Mucosa of descending colon (tissue), 3 donors: ENCODE measurements around the gene CCDC57. TPM values are rescaled to one million over a fixed set of nuclear protein-coding genes. Genes with fewer than 3 reads are reported as not detected.

Experiments used
- ATAC-seq: fragments of 200-7000 bp; cut with Tn5 transposase; one replicate; pipeline ENCODE4 v1.9.1; 2020; ENCODE audit warnings: mild to moderate bottlenecking, moderate library complexity
- DNase-seq, 3 donors: peaks; one replicate each; pipeline ENCODE4 v3.0.0-alpha.2; 2020
- H3K36me3 ChIP-seq: fragments of 200-600 bp; one replicate; pipeline ENCODE4 v1.8.0; 2021; ENCODE audit warnings: low read depth, mild to moderate bottlenecking
- H3K4me1 ChIP-seq: fragments of 200-600 bp; one replicate; pipeline ENCODE4 v1.8.0; 2021; ENCODE audit warnings: low read depth, mild to moderate bottlenecking
- H3K4me3 ChIP-seq: fragments of 200-600 bp; one replicate; pipeline ENCODE4 v1.8.0; 2021; ENCODE audit warnings: mild to moderate bottlenecking
- H3K9me3 ChIP-seq: fragments of 200-600 bp; one replicate; pipeline ENCODE4 v1.8.0; 2021; ENCODE audit warnings: mild to moderate bottlenecking
- CTCF ChIP-seq: fragments of 200-600 bp; IDR thresholded peaks from one replicate; pipeline ENCODE4 v1.8.0; 2022; ENCODE audit warnings: antibody characterized with exemption, mild to moderate bottlenecking
- intact Hi-C, 2 donors: fragments of 100-400 bp; cut with DNase I in 1 of 2; cut with micrococcal nuclease in 1 of 2; formaldehyde crosslinking; loops; one replicate each; pipeline versions ENCODE4 v1.11.0 to v1.11.1; 2022; cut with DNase I, micrococcal nuclease
- total RNA-seq, 3 donors: library from RNA; stranded (reverse); fragmentation: NEBNext Ultra II Directional in 2 of 3; extraction: Animal tissue kit (Norgen Biotek cat#: 25700) in 2 of 3; gene quantifications; one replicate each; pipeline versions ENCODE4 v1.2.1 to v1.2.4, GENCODE V29; 2021 to 2023
- donor health status: DM: no; HTN: no; CAD: no; lungs with moderate emphysema.
- donor health status: DM: no; HTN: no; CAD: no.
- donor health status: DM: no; HTN: yes; CAD: no.

The CCDC57 gene
- total RNA-seq, 3 donors from 2014 or later = 41.3 to 46.3 (median 45.4) TPM

GRCh38 chr17:82110298-82110697 is 102.3 kb downstream of the CCDC57 start:
- no peak overlapping the region for H3K4me3 ChIP-seq
- intact Hi-C loops = no loop called here
- no peak for TF ChIP-seq CTCF
- ATAC-seq (no peak), DNase-seq (no peak)
- peaks cover 17% of the 10 kb centered on the region for H3K4me1 ChIP-seq
- H3K36me3 ChIP-seq = no peaks in the 10 kb centered on the region
- H3K9me3 ChIP-seq = no peaks in the 10 kb centered on the region

GRCh38 chr17:82108961-82109475 is 103.6 kb downstream of the CCDC57 start:
- intact Hi-C loops = no loop called here
- H3K36me3 ChIP-seq = no peaks in the 10 kb centered on the region
- H3K4me1 ChIP-seq = peaks cover 20% of the 10 kb centered on the region
- no peak overlapping the region for H3K4me3 ChIP-seq
- H3K9me3 ChIP-seq = no peaks in the 10 kb centered on the region
- ATAC-seq (no peak), DNase-seq (no peak)
- TF ChIP-seq CTCF = no peak

GRCh38 chr17:82108496-82108945 is 104.1 kb downstream of the CCDC57 start:
- Histone ChIP-seq H3K36me3 (no peaks in the 10 kb centered on the region), H3K4me3 (no peak overlapping the region), H3K4me1 (peaks cover 24% of the 10 kb centered on the region), H3K9me3 (no peaks in the 10 kb centered on the region)
- DNase-seq (no peak), ATAC-seq (no peak)
- intact Hi-C loops = no loop called here
- no peak for TF ChIP-seq CTCF

- peaks cover 24% of the 10 kb centered on the region for H3K4me1 ChIP-seq
- no peaks in the 10 kb centered on the region for H3K36me3 ChIP-seq
- H3K9me3 ChIP-seq = no peaks in the 10 kb centered on the region
- intact Hi-C loops = no loop called here
- no peak overlapping the region for H3K4me3 ChIP-seq
- ATAC-seq = no peak
- no peak for DNase-seq
- TF ChIP-seq CTCF = no peak
These were observed 104.6 kb downstream of the CCDC57 start for GRCh38 chr17:82108038-82108437.

- TF ChIP-seq CTCF = no peak
- intact Hi-C loops = no loop called here
- Histone ChIP-seq H3K9me3 (no peaks in the 10 kb centered on the region), H3K4me3 (no peak overlapping the region), H3K36me3 (no peaks in the 10 kb centered on the region), H3K4me1 (peaks cover 24% of the 10 kb centered on the region)
- ATAC-seq = no peak
- DNase-seq = peak in 1 of 3 donors; percentile 52
These were observed 105.2 kb downstream of the CCDC57 start for GRCh38 chr17:82107341-82107860.
